GM19043 (cell line): ENCODE measurements around the gene HEPACAM.

Experiments used
- ATAC-seq: cut with Tn5 transposase; IDR thresholded peaks from one replicate; pipeline ENCODE4 v1.9.1; 2021; ENCODE audit warnings: low read depth; ENCODE audit not compliant: unreplicated experiment

Gene HEPACAM

GRCh38 chr11:124943741-124944140 lies 7.9 kb upstream of the HEPACAM start:
- ATAC-seq: no peak

DNA sequence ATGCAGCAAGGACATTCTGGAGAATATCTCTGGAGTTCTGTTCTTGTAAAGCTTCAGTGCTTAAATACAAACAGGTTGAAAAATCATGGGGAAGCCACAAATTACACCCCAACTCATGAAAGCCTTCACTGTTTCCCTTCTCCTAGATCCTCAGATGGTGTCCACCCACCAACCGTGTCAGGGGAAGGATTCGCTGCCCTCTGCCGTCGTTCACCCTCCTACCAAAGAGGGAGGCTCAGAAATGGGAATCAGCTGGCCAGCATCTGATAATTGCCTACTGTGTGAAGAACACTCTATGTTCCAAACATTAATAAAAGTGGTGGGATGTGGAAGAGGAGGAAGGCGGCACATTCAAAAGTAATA lies 7.4 kb upstream of the HEPACAM start:
- no peak for ATAC-seq

- no peak for ATAC-seq
Measured at GRCh38 chr11:124942466-124943253, 6.8 kb upstream of the HEPACAM start.

- ATAC-seq: no peak
Measured at GRCh38 chr11:124941703-124942102, 5.9 kb upstream of the HEPACAM start.

GRCh38 chr11:124938970-124939369 lies 3.1 kb upstream of the HEPACAM start:
- ATAC-seq: no peak

GRCh38 chr11:124938206-124938765 lies 2.4 kb upstream of the HEPACAM start:
- ATAC-seq: no peak

- ATAC-seq: no peak
Measured at GRCh38 chr11:124937336-124937935, 1.6 kb upstream of the HEPACAM start.

- ATAC-seq: no peak
Measured at GRCh38 chr11:124934862-124935547, 842 bp downstream of the HEPACAM start.

GRCh38 chr11:124930799-124931198 lies 5.0 kb downstream of the HEPACAM start:
- peak; percentile 93 for ATAC-seq

DNA sequence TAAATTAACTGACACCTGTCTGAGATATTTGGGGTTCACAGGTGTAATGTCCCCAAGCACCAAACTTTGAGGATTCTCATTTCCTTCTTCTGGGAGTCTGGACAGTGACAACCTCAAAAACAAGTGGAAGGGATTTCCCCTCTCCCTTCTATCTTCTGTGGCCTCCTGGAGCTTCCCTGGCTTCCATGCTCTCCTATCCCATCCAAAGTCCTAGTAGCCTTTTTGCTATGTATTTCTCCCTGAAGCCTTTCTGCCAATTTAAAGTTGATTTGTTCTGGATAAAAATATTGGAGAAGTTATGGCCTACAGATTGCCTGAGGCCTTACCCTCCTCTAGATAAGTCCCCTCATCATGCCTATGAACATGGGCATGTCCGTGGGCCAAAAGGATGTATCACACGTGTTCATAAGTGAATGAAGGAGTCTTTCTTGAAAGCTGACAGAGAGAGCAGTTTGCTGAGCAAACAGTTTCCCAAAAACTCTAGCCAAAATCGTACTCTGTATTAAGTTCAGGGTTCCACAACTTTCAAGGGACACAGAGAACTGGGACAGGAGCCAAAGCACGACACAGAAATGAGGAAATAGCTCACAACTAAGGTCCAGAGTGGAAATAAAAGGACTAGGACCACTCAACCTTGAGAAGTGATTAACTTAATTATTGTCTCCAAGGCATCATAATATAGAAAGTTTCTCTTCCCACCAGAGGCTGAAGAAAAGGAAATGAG lies 6.7 kb downstream of the HEPACAM start:
- no peak for ATAC-seq

GRCh38 chr11:124923296-124923695 lies 12.6 kb downstream of the HEPACAM start:
- ATAC-seq: no peak

DNA sequence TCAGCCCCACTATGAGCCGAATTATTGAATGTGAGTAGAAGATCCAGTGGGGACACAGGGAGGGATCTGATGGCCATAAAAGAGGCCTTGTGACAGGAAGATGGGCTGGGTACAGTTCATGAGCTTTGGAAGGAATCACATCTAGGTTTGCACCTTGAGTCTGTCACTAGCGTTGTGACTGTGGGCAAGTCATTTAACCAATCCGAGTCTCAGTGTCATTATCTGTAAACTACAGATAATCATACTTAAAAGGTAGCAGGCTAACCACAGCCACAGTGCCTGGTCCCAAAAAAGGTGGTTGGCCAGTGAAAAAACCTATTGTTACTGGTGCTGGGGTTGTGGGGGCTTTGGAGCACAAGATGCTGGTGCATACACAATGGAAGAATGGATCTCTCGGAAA lies 13.0 kb downstream of the HEPACAM start:
- no peak for ATAC-seq

- peak; percentile 71 for ATAC-seq
Measured at GRCh38 chr11:124920870-124921609, 14.8 kb downstream of the HEPACAM start.

DNA sequence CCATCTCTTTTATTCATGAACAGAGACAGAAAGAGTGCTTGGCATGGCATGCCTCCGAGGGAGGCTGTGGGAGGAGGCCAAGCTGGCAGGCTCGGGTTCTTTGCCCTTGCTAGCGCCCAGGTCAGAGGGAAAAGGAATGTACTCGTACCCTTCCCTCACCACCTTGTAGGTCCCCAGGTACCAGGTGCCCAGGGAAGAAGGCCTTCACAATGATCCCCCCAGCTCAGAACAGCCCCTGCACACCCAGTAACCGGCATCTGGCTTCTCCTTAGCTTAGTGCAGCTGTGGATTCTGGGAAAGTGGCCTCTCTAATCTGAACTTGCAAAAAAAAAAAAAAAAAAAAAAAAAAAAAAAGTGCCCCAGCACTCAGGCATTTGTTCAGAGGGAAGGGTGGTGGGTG lies 15.5 kb downstream of the HEPACAM start:
- ATAC-seq: no peak

- no peak for ATAC-seq
Measured at GRCh38 chr11:124919898-124920297, 15.9 kb downstream of the HEPACAM start.

DNA sequence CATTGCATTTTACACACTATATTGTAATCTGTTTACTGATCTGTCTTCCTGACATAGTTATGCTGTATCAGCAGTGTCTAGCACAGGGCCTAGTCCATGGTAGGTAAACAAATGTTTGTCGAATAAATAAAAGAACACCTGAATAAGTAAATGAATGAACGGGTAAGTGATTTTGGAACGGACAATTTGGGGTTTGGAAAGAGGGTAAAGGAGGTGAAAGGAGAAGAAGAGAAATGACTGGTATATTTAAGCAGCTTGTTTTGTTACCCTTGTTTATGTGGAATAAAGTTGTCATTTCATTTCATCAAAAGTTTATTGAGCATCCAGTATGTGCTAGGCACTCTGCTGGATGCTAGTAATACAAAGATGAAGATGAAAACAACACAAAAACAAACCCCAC lies 16.9 kb downstream of the HEPACAM start, which contains the start of gene HEPN1:
Gene HEPN1 (plus strand): TSS at position 301 of the 400 bp plus-strand sequence.
- no peak for ATAC-seq

DNA sequence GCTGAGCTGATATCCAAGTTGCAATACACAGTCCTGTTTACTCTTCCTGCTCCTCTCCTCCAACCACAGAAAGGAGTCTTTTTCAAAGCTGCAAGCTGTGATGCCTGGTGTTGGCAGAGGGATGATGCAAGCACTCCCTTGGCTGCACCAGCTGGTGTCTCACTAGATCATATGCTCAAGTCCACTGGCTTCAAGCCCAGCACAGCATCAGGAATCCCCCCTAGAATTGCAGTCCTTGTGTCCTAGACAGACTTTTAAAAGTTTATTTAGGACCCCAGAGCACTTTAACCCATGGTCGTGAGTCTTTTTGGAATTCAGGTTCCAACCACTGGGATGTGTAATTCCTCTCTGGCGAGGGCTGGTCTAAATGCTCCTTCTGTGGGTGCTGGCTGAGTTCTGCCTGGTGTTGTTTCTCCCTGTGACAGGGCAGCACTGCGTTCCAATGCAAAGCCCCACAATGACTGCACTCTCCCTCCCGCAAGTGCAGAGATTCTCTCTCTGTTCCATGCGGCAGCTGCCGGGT lies 18.7 kb downstream of the HEPACAM start:
- no peak for ATAC-seq

- no peak for ATAC-seq
Measured at GRCh38 chr11:124916370-124916710, 19.5 kb downstream of the HEPACAM start.

DNA sequence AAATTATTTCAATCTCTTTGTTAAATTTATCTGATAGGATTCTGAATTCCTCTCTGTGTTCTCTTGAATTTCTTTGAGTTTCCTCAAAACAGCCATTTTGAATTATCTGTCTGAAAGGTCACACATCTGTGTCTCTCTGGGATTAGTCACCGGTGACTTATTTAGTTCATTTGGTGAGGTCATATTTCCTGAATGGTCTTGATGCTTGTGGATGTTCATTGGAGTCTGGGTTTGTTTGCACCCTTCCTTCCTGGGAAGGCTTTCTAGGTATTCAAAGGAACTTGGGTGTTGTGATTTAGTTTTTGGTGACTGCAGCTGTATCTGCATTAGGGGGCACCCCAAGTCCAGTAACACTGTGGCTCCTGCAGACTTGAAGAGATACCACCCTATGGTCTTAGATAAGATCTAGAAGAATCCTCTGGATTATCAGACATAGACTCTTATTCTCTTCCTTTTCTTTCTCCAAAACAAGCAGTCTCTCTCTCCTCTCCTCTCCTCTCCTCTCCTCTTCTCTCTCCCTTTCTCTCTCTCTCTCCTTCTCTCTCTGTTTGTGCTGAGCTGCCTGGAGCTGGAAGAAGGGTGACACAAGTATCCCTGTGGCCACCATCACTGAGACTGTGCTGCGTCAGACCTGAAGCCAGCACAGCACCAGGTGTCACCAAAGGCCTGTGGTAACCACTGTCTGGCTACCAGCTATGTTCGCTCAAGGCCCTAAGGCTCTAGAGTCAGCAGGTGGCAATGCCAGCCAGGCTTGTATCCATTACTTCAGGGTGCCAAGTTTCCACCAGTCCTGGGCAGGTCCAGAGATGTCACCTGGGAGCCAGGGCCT lies 20.1 kb downstream of the HEPACAM start:
- no peak for ATAC-seq
